IMR-90 (cell line): ENCODE data around the gene ADCY2. TPM values are rescaled to one million over a fixed set of nuclear protein-coding genes. Genes with fewer than 3 reads are reported as not detected.

Source experiments
- ATAC-seq: fragments of 200-7000 bp; cut with Tn5 transposase; 2 replicates; pipeline ENCODE4 v1.9.1; 2020; ENCODE audit warnings: low read depth, mild to moderate bottlenecking, moderate library complexity
- BruUV-seq: library from RNA; stranded (reverse); fragments of 400-500 nt; replicated peaks from 2 replicates; lab custom pipeline; 2021; lab: Mats Ljungman, UMichigan
- CTCF ChIA-PET: fragments of 300-600 bp; formaldehyde crosslinking; extraction: SDS; loops from one replicate; lab custom pipeline; 2021; ENCODE audit warnings: antibody characterized with exemption; lab: Yijun Ruan, JAX
- POLR2A ChIA-PET: fragments of 300-600 bp; sonication (Branson Sonifier 250); formaldehyde crosslinking; loops from one replicate; lab custom pipeline; 2022; ENCODE audit warnings: antibody characterized with exemption; ENCODE audit not compliant: unreplicated experiment; lab: Charles Lee
- DNase-seq: peaks from one replicate; pipeline ENCODE4 v3.0.0; 2013
- H2AFZ ChIP-seq: replicated peaks from 2 replicates; pipeline ENCODE3; 2013; ENCODE audit warnings: low read length, mild to moderate bottlenecking; ENCODE audit not compliant: poor library complexity
- H2AK5ac ChIP-seq: 2 replicates; pipeline ENCODE4 v1.6.1; 2013; ENCODE audit warnings: low read depth, low read length, inconsistent platforms
- H2AK9ac ChIP-seq: replicated peaks from 2 replicates; pipeline ENCODE3; 2013; ENCODE audit warnings: mild to moderate bottlenecking, low read depth, low read length, moderate library complexity; ENCODE audit not compliant: poor library complexity
- H2BK120ac ChIP-seq: 2 replicates; pipeline ENCODE4 v1.6.1; 2013; ENCODE audit warnings: low read depth, low read length, inconsistent platforms
- H2BK15ac ChIP-seq: 3 replicates; pipeline ENCODE4 v1.6.1; 2013; ENCODE audit warnings: low read depth, low read length, inconsistent platforms
- H2BK20ac ChIP-seq: 2 replicates; pipeline ENCODE4 v1.6.1; 2013; ENCODE audit warnings: low read depth, mild to moderate bottlenecking, inconsistent platforms, low read length, moderate library complexity
- H2BK5ac ChIP-seq: 2 replicates; pipeline ENCODE4 v1.6.1; 2013; ENCODE audit warnings: mild to moderate bottlenecking, low read depth, low read length, inconsistent platforms; ENCODE audit not compliant: poor library complexity, severe bottlenecking
- H3K14ac ChIP-seq: replicated peaks from 2 replicates; pipeline ENCODE4 v1.6.1; 2013; ENCODE audit warnings: low read depth, low read length, inconsistent platforms
- H3K18ac ChIP-seq: 2 replicates; pipeline ENCODE4 v1.6.1; 2013; ENCODE audit warnings: low read depth, low read length, control low read depth
- H3K23ac ChIP-seq: 2 replicates; pipeline ENCODE4 v1.6.1; 2013; ENCODE audit warnings: low read depth, low read length, inconsistent platforms
- H3K27ac ChIP-seq: 2 replicates; pipeline ENCODE4 v1.5.1; 2013; ENCODE audit warnings: mild to moderate bottlenecking, control low read depth, low read length; ENCODE audit not compliant: insufficient read depth
- H3K27me3 ChIP-seq: 2 replicates; pipeline ENCODE4 v1.6.1; 2013; ENCODE audit warnings: low read length; ENCODE audit not compliant: control insufficient read depth, insufficient read depth
- H3K36me3 ChIP-seq: 2 replicates; pipeline ENCODE4 v1.6.1; 2013; ENCODE audit warnings: low read length, mixed read lengths; ENCODE audit not compliant: control insufficient read depth, insufficient read depth
- H3K4ac ChIP-seq: 2 replicates; pipeline ENCODE4 v1.6.1; 2013; ENCODE audit warnings: low read depth, low read length, inconsistent platforms
- H3K4me1 ChIP-seq: 2 replicates; pipeline ENCODE4 v1.6.1; 2013; ENCODE audit warnings: low read length, mixed read lengths; ENCODE audit not compliant: control insufficient read depth, insufficient read depth
- H3K4me2 ChIP-seq: 2 replicates; pipeline ENCODE4 v1.6.1; 2013; ENCODE audit warnings: low read depth, mild to moderate bottlenecking, control low read depth, low read length, moderate library complexity
- H3K4me3 ChIP-seq: 2 replicates; pipeline ENCODE4 v1.5.1; 2013; ENCODE audit warnings: low read depth, mild to moderate bottlenecking, control low read depth, low read length, moderate library complexity; ENCODE audit not compliant: insufficient read depth
- H3K56ac ChIP-seq: 2 replicates; pipeline ENCODE4 v1.6.1; 2013; ENCODE audit warnings: low read length, inconsistent platforms; ENCODE audit not compliant: insufficient read depth; ENCODE audit errors: extremely low read depth
- H3K79me1 ChIP-seq, 2 experiments: 2 replicates each; pipeline ENCODE4 v1.6.1; 2013; ENCODE audit warnings: low read length in 2 of 2, inconsistent platforms in 1 of 2, low read depth in 1 of 2
- H3K9ac ChIP-seq: 2 replicates; pipeline ENCODE4 v1.6.1; 2013; ENCODE audit warnings: low read depth, low read length, control low read depth
- H3K9me1 ChIP-seq: 2 replicates; pipeline ENCODE4 v1.6.1; 2013; ENCODE audit warnings: low read length, inconsistent platforms; ENCODE audit not compliant: insufficient read depth
- H3K9me3 ChIP-seq: 2 replicates; pipeline ENCODE4 v1.6.1; 2013; ENCODE audit warnings: low read length; ENCODE audit not compliant: control insufficient read depth, insufficient read depth
- H4K20me1 ChIP-seq: 2 replicates; pipeline ENCODE4 v1.6.1; 2013; ENCODE audit warnings: low read length, inconsistent platforms; ENCODE audit not compliant: insufficient read depth
- H4K5ac ChIP-seq: 2 replicates; pipeline ENCODE4 v1.6.1; 2013; ENCODE audit warnings: mild to moderate bottlenecking, low read depth, low read length, control low read depth
- H4K8ac ChIP-seq, 2 experiments: 2 replicates each; pipeline ENCODE4 v1.6.1; 2013; ENCODE audit warnings: low read depth in 2 of 2, low read length in 2 of 2, control low read depth in 1 of 2, inconsistent platforms in 1 of 2
- H4K91ac ChIP-seq: 2 replicates; pipeline ENCODE4 v1.6.1; 2013; ENCODE audit warnings: low read depth, low read length, inconsistent platforms; ENCODE audit not compliant: insufficient read depth
- BHLHE40 ChIP-seq: fragments of 150-350 bp; IDR thresholded peaks from 2 replicates; pipeline ENCODE4 v1.6.1; 2016; ENCODE audit warnings: mild to moderate bottlenecking, low read depth, low read length
- CHD1 ChIP-seq: IDR thresholded peaks from 2 replicates; pipeline ENCODE4 v1.6.1; 2012; ENCODE audit warnings: low read depth, low read length, improper control_type of control experiment
- FOS ChIP-seq: fragments of 150-350 bp; IDR thresholded peaks from 2 replicates; pipeline ENCODE4 v1.6.1; 2016; ENCODE audit warnings: low read depth, low read length
- RAD21 ChIP-seq: IDR thresholded peaks from 2 replicates; pipeline ENCODE4 v1.6.1; 2012; ENCODE audit warnings: low read length, improper control_type of control experiment
- WGBS, 2 experiments: methylation state at CpG; one replicate each; pipeline versions ENCODE4 v1.1.5 to v1.1.7; 2013; ENCODE audit warnings: missing lambda C conversion rate in 2 of 2; ENCODE audit not compliant: insufficient read length in 1 of 2; ENCODE audit errors: extremely low coverage in 2 of 2; 5-methylcytosine and 5-hydroxymethylcytosine counted together
- dilution Hi-C: fragments of 300-500 bp; cut with HindIII; formaldehyde crosslinking; loops from one replicate; pipeline ENCODE4 v1.14.3; 2018; ENCODE audit warnings: low sequenced_read_pairs; ENCODE audit not compliant: unreplicated experiment
- in situ Hi-C: fragments of 300-500 bp; cut with MboI; formaldehyde crosslinking; loops from 3 replicates; pipeline ENCODE4 v1.14.3; 2019; ENCODE audit warnings: low sequenced_read_pairs, inconsistent platforms, mixed read lengths
- intact Hi-C: fragments of 100-400 bp; cut with micrococcal nuclease; formaldehyde crosslinking; loops from 2 replicates; pipeline ENCODE4 v1.10.0; 2022
- polyA plus RNA-seq, 3 experiments: library from polyadenylated mRNA; depleted of rRNA; stranded (reverse); fragments of >200 nt; gene quantifications; 2 replicates each; pipeline ENCODE4 v1.2.3, GENCODE V29; 2012; ENCODE audit warnings: low replicate concordance in 1 of 3
- total RNA-seq: library from RNA; depleted of rRNA; stranded (reverse); fragments of >200 nt; gene quantifications from 2 replicates; pipeline ENCODE4 v1.2.3, GENCODE V29; 2012
- TF ChIP-seq, protein P1 (sequence below): fragments of 150-350 bp; IDR thresholded peaks from 2 replicates; pipeline ENCODE4 v1.6.1; 2016; ENCODE audit warnings: low read depth, mild to moderate bottlenecking, low read length, moderate library complexity, borderline replicate concordance
- TF ChIP-seq, protein P2 (sequence below): conservative IDR thresholded peaks from 2 replicates; pipeline ENCODE4 v1.5.1; 2012; ENCODE audit warnings: mild to moderate bottlenecking, low read depth, low read length, improper control_type of control experiment
- TF ChIP-seq, protein P3 (sequence below): fragments of 150-350 bp; IDR thresholded peaks from 2 replicates; pipeline ENCODE4 v1.6.1; 2017; ENCODE audit warnings: mild to moderate bottlenecking, antibody characterized with exemption, low read length, low read depth

Gene ADCY2
- total and polyA plus RNA-seq, 2 of the 4 experiments (the other 2 are of a cell fraction), result not detected

DNA sequence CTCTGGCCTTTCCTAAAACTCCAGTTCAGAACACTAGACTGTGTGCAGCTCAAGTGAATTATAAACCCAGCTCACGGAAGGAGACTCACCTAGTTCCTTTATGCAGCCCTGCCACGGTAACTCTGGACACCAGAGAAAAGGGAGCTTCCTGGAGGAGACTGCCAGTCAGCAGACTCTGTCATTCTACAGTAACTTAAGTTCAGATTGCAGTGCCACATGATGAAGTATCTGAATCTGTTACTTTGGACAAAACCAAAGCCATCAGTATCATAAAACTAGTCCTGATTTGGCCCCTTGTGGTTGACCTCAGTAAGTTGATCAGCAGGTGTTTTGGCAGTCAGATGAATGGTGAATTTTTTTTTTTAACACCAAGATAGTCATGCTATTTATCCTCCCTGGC, 475.7 kb downstream of the ADCY2 start:
- Histone ChIP-seq H3K79me1 (peaks cover 30 to 52% of the 10 kb centered on the region in 2 experiments), H3K4me3 (no peak overlapping the region), H2BK15ac (no peak overlapping the region), H2BK5ac (no peak overlapping the region), H3K27ac (no peak overlapping the region), H3K4me1 (0 out of 2 replicates have a peak, but pooled peaks cover 2% of the 10 kb centered on the region), H3K4me2 (no peak overlapping the region), H3K56ac (no peak overlapping the region), H4K8ac (no peak overlapping the region), H3K9ac (no peak overlapping the region), H3K9me3 (no peaks in the 10 kb centered on the region), H2AK5ac (no peak overlapping the region), H2BK120ac (no peak overlapping the region), H3K36me3 (peaks cover 8% of the 10 kb centered on the region), H2BK20ac (no peak overlapping the region), H3K23ac (no peak overlapping the region), H2AFZ (no peak overlapping the region), H3K9me1 (peaks cover 2% of the 10 kb centered on the region; the same call in 1 of the 2 replicates), H2AK9ac (no peak overlapping the region), H3K14ac (no peak overlapping the region), H3K27me3 (no peaks in the 10 kb centered on the region), H3K18ac (no peak overlapping the region), H4K20me1 (peaks cover 6% of the 10 kb centered on the region; the same call in 1 of the 2 replicates), H4K5ac (no peak overlapping the region), H3K4ac (no peak overlapping the region), H4K91ac (no peak overlapping the region)
- in situ Hi-C loops (no loop called here), dilution Hi-C loops (no loop called here), intact Hi-C loops (loop anchor here (10.0 kb wide), 1 partner anchor 963 kb away; no protein-coding TSS in a partner anchor)
- DNase-seq, result no peak
- ATAC-seq, result no peak
- WGBS, 2 experiments, result no CpG with 5 or more reads among the region's 2 CpGs
- no peak for TF ChIP-seq BHLHE40
- no peak for TF ChIP-seq CHD1
- no peak for TF ChIP-seq RAD21
- TF ChIP-seq, protein P1, sequence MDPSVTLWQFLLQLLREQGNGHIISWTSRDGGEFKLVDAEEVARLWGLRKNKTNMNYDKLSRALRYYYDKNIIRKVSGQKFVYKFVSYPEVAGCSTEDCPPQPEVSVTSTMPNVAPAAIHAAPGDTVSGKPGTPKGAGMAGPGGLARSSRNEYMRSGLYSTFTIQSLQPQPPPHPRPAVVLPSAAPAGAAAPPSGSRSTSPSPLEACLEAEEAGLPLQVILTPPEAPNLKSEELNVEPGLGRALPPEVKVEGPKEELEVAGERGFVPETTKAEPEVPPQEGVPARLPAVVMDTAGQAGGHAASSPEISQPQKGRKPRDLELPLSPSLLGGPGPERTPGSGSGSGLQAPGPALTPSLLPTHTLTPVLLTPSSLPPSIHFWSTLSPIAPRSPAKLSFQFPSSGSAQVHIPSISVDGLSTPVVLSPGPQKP, result no peak
- TF ChIP-seq, protein P2, sequence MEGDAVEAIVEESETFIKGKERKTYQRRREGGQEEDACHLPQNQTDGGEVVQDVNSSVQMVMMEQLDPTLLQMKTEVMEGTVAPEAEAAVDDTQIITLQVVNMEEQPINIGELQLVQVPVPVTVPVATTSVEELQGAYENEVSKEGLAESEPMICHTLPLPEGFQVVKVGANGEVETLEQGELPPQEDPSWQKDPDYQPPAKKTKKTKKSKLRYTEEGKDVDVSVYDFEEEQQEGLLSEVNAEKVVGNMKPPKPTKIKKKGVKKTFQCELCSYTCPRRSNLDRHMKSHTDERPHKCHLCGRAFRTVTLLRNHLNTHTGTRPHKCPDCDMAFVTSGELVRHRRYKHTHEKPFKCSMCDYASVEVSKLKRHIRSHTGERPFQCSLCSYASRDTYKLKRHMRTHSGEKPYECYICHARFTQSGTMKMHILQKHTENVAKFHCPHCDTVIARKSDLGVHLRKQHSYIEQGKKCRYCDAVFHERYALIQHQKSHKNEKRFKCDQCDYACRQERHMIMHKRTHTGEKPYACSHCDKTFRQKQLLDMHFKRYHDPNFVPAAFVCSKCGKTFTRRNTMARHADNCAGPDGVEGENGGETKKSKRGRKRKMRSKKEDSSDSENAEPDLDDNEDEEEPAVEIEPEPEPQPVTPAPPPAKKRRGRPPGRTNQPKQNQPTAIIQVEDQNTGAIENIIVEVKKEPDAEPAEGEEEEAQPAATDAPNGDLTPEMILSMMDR, result no peak
- TF ChIP-seq FOS, result no peak
- TF ChIP-seq, protein P3, sequence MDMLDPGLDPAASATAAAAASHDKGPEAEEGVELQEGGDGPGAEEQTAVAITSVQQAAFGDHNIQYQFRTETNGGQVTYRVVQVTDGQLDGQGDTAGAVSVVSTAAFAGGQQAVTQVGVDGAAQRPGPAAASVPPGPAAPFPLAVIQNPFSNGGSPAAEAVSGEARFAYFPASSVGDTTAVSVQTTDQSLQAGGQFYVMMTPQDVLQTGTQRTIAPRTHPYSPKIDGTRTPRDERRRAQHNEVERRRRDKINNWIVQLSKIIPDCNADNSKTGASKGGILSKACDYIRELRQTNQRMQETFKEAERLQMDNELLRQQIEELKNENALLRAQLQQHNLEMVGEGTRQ, result no peak
- ChIA-PET CTCF (no interaction called here), POLR2A (no interaction called here)
- BruUV-seq, result no TSS peak
